ENCODE results near the gene LYPD3. TPM values are rescaled to one million over a fixed set of nuclear protein-coding genes. Genes with fewer than 3 reads are reported as not detected.
"Not testable (repeated sequence)": the region's sequence is repeated elsewhere in the genome, so short reads cannot be mapped to it uniquely, and the experiment has no call there.

Gene LYPD3
- total RNA-seq, 4 donors from 2014 or later, result not detected

DNA sequence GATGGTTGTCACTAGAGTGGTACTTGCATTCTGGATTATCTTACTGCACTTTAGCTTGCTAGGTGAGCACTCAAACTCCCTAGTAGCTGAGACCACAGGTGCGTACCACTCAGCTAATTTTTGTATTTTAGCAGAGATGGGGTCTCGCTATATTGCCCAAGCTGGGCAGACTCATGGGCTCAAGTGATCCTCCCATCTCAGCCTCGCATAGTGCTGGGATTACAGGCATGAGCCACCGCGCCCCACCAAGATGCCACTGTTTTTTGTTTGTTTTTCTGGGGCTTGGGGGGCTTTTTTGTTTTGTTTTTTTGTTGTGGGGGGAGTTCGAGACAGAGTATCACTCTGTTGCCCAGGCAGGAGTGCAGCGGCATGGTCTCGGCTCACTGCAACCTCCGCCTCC, 17.8 kb downstream of the LYPD3 start:
- Histone ChIP-seq H3K9me3 (no peaks in the 10 kb centered on the region), H3K27ac (no peak overlapping the region), H3K36me3 (no peaks in the 10 kb centered on the region), H3K27me3 (no peaks in the 10 kb centered on the region), H3K4me3 (no peak overlapping the region), H3K4me1 (no peaks in the 10 kb centered on the region)
- DNase-seq (no peak), ATAC-seq (no peak)
- TF ChIP-seq POLR2A (IDR thresholded peaks at IDR 0.05), result no peak
- TF ChIP-seq, protein P1, sequence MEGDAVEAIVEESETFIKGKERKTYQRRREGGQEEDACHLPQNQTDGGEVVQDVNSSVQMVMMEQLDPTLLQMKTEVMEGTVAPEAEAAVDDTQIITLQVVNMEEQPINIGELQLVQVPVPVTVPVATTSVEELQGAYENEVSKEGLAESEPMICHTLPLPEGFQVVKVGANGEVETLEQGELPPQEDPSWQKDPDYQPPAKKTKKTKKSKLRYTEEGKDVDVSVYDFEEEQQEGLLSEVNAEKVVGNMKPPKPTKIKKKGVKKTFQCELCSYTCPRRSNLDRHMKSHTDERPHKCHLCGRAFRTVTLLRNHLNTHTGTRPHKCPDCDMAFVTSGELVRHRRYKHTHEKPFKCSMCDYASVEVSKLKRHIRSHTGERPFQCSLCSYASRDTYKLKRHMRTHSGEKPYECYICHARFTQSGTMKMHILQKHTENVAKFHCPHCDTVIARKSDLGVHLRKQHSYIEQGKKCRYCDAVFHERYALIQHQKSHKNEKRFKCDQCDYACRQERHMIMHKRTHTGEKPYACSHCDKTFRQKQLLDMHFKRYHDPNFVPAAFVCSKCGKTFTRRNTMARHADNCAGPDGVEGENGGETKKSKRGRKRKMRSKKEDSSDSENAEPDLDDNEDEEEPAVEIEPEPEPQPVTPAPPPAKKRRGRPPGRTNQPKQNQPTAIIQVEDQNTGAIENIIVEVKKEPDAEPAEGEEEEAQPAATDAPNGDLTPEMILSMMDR (IDR thresholded peaks at IDR 0.05 in 4 of 5, conservative IDR thresholded peaks at IDR 0.05 in 1 of 5), result no peak
- intact Hi-C loops (cut with DNase I; ENCODE audit: low total_unique reads) (loop anchor here (1.0 kb wide), 1 partner anchor 72 kb away; no protein-coding TSS in a partner anchor), in situ Hi-C loops (cut with MboI; ENCODE audit: low sequenced_read_pairs in 4 of 4) (loop anchor here (5.0 to 25.0 kb wide), 2 partner anchors 75 to 215 kb away; partner anchors contain the start of gene PLAUR (in 1 of the 4))

DNA sequence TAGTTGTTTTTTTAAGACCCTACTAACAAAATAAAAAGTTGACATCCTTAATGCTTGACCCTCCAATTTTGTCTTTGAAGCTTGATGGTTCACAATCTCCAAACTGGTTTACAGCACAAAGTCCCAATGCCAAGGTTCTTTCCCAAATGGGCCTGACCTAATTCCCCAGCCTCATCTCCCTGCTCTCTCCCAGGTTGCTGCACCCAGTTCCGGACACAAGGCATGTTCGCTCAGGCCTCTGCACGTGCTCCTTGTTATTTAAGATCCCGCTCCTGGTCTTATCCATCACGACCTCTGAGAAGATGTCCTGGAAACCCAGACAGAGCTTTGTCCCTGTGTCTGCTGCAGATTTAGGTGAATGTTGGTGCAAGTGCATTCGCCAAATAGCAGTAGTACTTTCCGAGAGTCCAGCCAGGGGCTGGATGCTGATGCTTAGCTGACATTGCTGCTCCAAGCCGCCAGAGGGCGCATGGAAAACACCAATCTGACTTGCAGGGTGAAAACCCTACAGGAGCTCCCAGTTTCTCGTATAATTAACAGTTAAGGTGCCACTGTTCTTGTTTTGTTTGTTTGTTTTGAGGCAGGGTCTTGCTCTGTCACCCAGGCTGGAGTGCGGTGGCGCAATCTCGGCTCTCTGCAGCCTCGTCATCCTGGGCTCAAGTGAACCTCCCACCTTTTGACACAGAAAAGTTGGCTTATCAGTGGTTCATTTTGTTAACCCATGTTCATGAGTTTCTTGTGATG, 18.5 kb downstream of the LYPD3 start:
- Histone ChIP-seq H3K36me3 (no peaks in the 10 kb centered on the region), H3K27me3 (no peaks in the 10 kb centered on the region), H3K27ac (no peak overlapping the region), H3K4me3 (no peak overlapping the region), H3K9me3 (no peaks in the 10 kb centered on the region), H3K4me1 (no peaks in the 10 kb centered on the region)
- DNase-seq, result peak; percentile 38 to 50
- in situ Hi-C loops (cut with MboI; ENCODE audit: low sequenced_read_pairs in 4 of 4) (loop anchor here (5.0 to 25.0 kb wide), 2 partner anchors 75 to 215 kb away; partner anchors contain the start of gene PLAUR (in 1 of the 4)), intact Hi-C loops (cut with DNase I; ENCODE audit: low total_unique reads) (loop anchor here (1.0 kb wide), 1 partner anchor 72 kb away; no protein-coding TSS in a partner anchor)
- TF ChIP-seq POLR2A (IDR thresholded peaks at IDR 0.05), result no peak
- TF ChIP-seq, protein P1 (IDR thresholded peaks at IDR 0.05 in 4 of 5, conservative IDR thresholded peaks at IDR 0.05 in 1 of 5), result peak; percentile 84 to 95 (median 93)
- ATAC-seq, result peak; percentile 70 to 75

DNA sequence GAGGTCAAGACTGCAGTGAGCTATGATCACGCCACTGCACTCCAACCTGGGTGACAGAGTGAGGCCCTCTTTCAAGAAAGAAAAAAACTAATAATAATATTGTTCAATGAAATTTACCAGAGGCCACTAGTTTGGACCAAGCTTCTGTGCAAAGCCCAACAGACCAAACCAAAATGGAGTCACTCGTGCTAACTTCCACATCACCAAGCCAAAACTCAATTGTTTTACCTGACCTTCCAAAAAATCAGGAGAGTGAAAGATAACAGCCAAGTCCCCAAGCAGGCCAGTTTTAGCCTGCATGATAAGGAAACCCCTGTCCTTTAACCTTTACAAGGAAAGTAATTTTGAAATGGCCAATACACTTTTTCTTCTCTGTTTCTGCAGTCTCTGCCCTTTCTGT, 20.0 kb downstream of the LYPD3 start:
- no peak overlapping the region for H3K27ac ChIP-seq
- no peaks in the 10 kb centered on the region for H3K36me3 ChIP-seq
- DNase-seq (no peak), ATAC-seq (no peak)
- intact Hi-C loops (cut with DNase I; ENCODE audit: low total_unique reads), result no loop called here
- no peak overlapping the region for H3K4me3 ChIP-seq
- H3K27me3 ChIP-seq, result no peaks in the 10 kb centered on the region
- H3K4me1 ChIP-seq, result no peaks in the 10 kb centered on the region
- no peaks in the 10 kb centered on the region for H3K9me3 ChIP-seq
- in situ Hi-C loops (cut with MboI; ENCODE audit: low sequenced_read_pairs in 4 of 4), result loop anchor here (5.0 to 25.0 kb wide), 2 partner anchors 77 to 217 kb away; partner anchors contain the start of gene PLAUR (in 1 of the 4)
- TF ChIP-seq POLR2A (IDR thresholded peaks at IDR 0.05), result no peak
- TF ChIP-seq, protein P1 (IDR thresholded peaks at IDR 0.05 in 4 of 5, conservative IDR thresholded peaks at IDR 0.05 in 1 of 5), result no peak

DNA sequence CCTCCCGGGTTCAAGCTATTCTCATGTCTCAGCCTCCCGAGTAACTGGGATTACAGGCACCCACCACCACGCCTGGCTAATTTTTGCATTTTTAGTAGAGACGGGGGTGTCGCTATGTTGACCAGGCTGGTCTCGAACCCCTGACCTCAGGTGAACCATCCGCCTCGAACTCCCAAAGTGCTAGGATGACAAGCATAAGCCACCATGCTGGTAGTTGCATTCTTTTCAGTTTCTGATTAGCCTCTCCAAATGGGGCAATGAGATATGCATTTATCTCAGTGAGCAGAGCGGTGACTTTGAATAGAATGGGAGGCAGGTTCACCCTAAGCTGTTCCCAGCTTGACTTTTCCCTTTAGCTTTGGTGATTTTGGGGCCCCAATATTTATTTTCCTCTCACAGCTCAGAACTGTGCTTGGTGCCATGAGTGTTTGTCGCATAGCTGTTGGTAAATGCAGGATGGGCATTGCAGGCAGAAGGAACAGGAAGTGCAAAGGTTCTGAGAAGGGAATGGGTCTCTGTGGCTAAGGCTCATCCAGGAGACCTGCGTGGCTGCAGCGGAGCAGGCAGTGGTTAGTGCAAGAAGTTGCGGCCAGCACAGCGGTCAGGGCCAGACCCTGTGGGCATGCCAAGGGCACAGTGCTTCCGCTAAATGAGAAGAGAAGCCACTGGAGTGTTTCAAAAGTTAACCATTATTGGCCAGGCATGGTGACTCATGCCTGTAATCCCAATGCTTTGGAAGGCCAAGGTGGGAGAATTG, 20.7 kb downstream of the LYPD3 start:
- no peak overlapping the region for H3K4me3 ChIP-seq
- H3K4me1 ChIP-seq, result no peaks in the 10 kb centered on the region
- DNase-seq (no peak), ATAC-seq (no peak)
- H3K9me3 ChIP-seq, result no peaks in the 10 kb centered on the region
- no peaks in the 10 kb centered on the region for H3K36me3 ChIP-seq
- TF ChIP-seq, protein P1 (IDR thresholded peaks at IDR 0.05 in 4 of 5, conservative IDR thresholded peaks at IDR 0.05 in 1 of 5), result no peak
- no peak for TF ChIP-seq POLR2A (IDR thresholded peaks at IDR 0.05)
- H3K27me3 ChIP-seq, result no peaks in the 10 kb centered on the region
- in situ Hi-C loops (cut with MboI; ENCODE audit: low sequenced_read_pairs in 4 of 4) (loop anchor here (5.0 to 25.0 kb wide), 2 partner anchors 78 to 218 kb away; partner anchors contain the start of gene PLAUR (in 1 of the 4)), intact Hi-C loops (cut with DNase I; ENCODE audit: low total_unique reads) (no loop called here)
- H3K27ac ChIP-seq, result no peak overlapping the region

DNA sequence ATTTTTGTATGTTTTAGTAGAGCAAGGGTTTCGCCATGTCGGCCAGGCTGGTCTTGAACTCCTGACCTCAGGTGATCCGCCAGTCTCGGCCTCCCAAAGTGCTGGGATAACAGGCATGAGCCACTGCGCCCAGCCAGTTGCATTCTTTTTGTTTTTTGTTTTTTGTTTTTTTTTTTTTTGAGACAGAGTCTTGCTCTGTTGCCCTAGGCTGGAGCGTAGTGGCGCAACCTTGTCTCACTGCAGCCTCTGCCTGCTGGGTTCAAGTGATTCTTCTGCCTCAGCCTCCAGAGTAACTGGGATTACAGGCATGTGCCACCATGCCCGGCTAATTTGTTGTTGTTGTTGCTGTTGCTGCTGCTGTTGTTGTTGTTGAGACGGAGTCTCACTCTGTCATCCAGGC, 21.3 kb downstream of the LYPD3 start:
- intact Hi-C loops (cut with DNase I; ENCODE audit: low total_unique reads); H3K27me3 ChIP-seq; H3K27ac ChIP-seq; ATAC-seq; H3K4me1 ChIP-seq; H3K9me3 ChIP-seq; H3K36me3 ChIP-seq; H3K4me3 ChIP-seq; DNase-seq: not testable (repeated sequence)
- in situ Hi-C loops (cut with MboI; ENCODE audit: low sequenced_read_pairs in 4 of 4), result loop anchor here in 1 of 4 donors (25.0 kb wide), 1 partner anchor 218 kb away; the partner anchor contains the start of gene PLAUR
